Measurements from ENCODE around the gene ABHD15.

GRCh38 chr17:29592850-29593551, 26.2 kb upstream of the ABHD15 start, which contains the start of gene ANKRD13B:
- peak; percentile 48 for TF ChIP-seq POLR2AphosphoS5 (IDR thresholded peaks at IDR 0.05)
- no peak for TF ChIP-seq CTCF (IDR thresholded peaks at IDR 0.05; ENCODE audit: poor library complexity, severe bottlenecking)
- TF ChIP-seq EZH2 (IDR thresholded peaks at IDR 0.05; ENCODE audit: borderline replicate concordance, insufficient read depth, low read length, poor library complexity, severe bottlenecking), result no peak
- TF ChIP-seq EP300 (conservative IDR thresholded peaks at IDR 0.05; ENCODE audit: poor library complexity, severe bottlenecking), result peak; percentile 34
